RPMI8226 (cell line): ENCODE data around the gene MMP24.
"Not testable (repeated sequence)": the region's sequence is repeated elsewhere in the genome, so short reads cannot be mapped to it uniquely, and the experiment has no call there.

ENCODE experiments used
- DNase-seq: peaks from one replicate; pipeline ENCODE4 v3.0.0-alpha.2; 2015

The MMP24 gene

GRCh38 chr20:35223941-35224340, 2.5 kb upstream of the MMP24 start:
- no peak for DNase-seq

GRCh38 chr20:35224536-35224935, 2.0 kb upstream of the MMP24 start:
- no peak for DNase-seq

GRCh38 chr20:35225319-35226125, 968 bp upstream of the MMP24 start:
- no peak for DNase-seq

GRCh38 chr20:35226884-35227681, 593 bp downstream of the MMP24 start:
- peak; percentile 32 for DNase-seq

GRCh38 chr20:35232575-35232974, 6.1 kb downstream of the MMP24 start:
- DNase-seq, result no peak

GRCh38 chr20:35235881-35236280, 9.4 kb downstream of the MMP24 start:
- no peak for DNase-seq

- no peak for DNase-seq
These were observed 11.0 kb downstream of the MMP24 start for GRCh38 chr20:35237486-35237885.

- no peak for DNase-seq
These were observed 11.7 kb downstream of the MMP24 start for GRCh38 chr20:35238170-35238569.

- DNase-seq, result no peak
These were observed 12.2 kb downstream of the MMP24 start for GRCh38 chr20:35238735-35239134.

GRCh38 chr20:35240083-35240810, 13.8 kb downstream of the MMP24 start:
- DNase-seq, result no peak

- no peak for DNase-seq
These were observed 14.4 kb downstream of the MMP24 start for GRCh38 chr20:35240811-35241293.

GRCh38 chr20:35243317-35243716, 16.8 kb downstream of the MMP24 start:
- DNase-seq, result no peak

- DNase-seq, result no peak
These were observed 17.5 kb downstream of the MMP24 start for GRCh38 chr20:35243986-35244385.

- DNase-seq, result no peak
These were observed 20.2 kb downstream of the MMP24 start for GRCh38 chr20:35246723-35247122.

GRCh38 chr20:35248641-35249475, 22.4 kb downstream of the MMP24 start:
- no peak for DNase-seq

GRCh38 chr20:35251613-35251940, 25.1 kb downstream of the MMP24 start:
- no peak for DNase-seq

GRCh38 chr20:35252037-35252461, 25.6 kb downstream of the MMP24 start:
- no peak for DNase-seq

GRCh38 chr20:35252598-35252997, 26.1 kb downstream of the MMP24 start:
- DNase-seq, result not testable (repeated sequence)

- DNase-seq, result no peak
These were observed 26.5 kb downstream of the MMP24 start for GRCh38 chr20:35253010-35253409.

GRCh38 chr20:35254448-35254999, 28.0 kb downstream of the MMP24 start:
- DNase-seq, result no peak

- DNase-seq, result no peak
These were observed 30.9 kb downstream of the MMP24 start for GRCh38 chr20:35257175-35257909.
